ENCODE data around the gene UBE3A. TPM values are rescaled to one million over a fixed set of nuclear protein-coding genes. Genes with fewer than 3 reads are reported as not detected.
A peak's percentile ranks its signal among the peaks of the same experiment; 100 is the strongest.
"Not testable (repeated sequence)": the region's sequence is repeated elsewhere in the genome, so short reads cannot be mapped to it uniquely, and the experiment has no call there.

UBE3A gene
- total RNA-seq, 2 donors from 2014 or later = 122 to 148 TPM

DNA sequence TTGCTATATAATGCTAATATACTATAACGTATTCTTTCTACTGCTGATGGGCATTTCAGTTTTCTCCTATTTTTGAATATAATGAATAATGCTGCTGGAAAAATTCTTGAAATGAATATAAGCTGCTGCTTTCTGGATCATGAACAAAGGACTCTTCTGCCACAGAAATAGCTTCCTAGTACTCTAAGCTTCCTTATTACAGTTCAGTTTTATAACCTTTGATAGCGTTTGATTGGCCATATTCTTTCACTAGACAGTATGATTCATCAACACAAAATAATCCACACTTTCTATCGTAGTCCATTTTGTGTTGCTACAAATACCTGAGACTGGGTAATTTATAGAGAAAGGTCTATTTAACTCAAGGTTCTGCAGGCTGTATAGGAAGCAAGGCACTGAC is 16.4 kb upstream of the UBE3A start:
- H3K36me3 Mint-ChIP-seq = peaks cover 8% of the 10 kb centered on the region
- DNase-seq (ENCODE audit: low spot score) (no peak), ATAC-seq (no peak)
- peaks cover 7% of the 10 kb centered on the region for H3K9me3 Mint-ChIP-seq
- H3K4me1 Mint-ChIP-seq (ENCODE audit: low read depth in 2 of 2) = no peaks in the 10 kb centered on the region
- H3K4me3 Mint-ChIP-seq = no peak overlapping the region
- no peak overlapping the region for H3K27ac Mint-ChIP-seq
- peaks cover 0 to 2% of the 10 kb centered on the region in 2 donors for H3K27me3 Mint-ChIP-seq

DNA sequence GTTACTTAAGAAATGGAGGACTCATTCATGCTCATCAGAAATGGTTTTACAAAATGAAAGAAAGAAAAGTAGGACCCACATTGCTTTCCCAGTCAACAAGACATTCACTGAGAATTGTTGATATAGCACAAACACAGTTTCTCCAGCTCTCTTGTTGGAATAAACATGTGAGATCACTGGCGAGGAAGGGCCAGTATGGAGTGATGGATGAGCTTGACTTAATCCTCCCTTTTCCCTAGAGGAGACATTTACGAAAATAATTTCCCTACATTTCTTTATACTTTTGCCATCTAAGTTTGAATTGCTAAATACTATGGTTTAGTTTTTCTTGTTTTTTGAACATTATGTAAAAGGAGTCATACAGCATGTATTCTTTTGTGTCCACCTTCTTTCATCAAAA is 15.9 kb upstream of the UBE3A start:
- ATAC-seq = no peak
- H3K27me3 Mint-ChIP-seq = peaks cover 0 to 2% of the 10 kb centered on the region in 2 donors
- H3K27ac Mint-ChIP-seq = no peak overlapping the region
- H3K4me1 Mint-ChIP-seq (ENCODE audit: low read depth in 2 of 2) = no peaks in the 10 kb centered on the region
- H3K4me3 Mint-ChIP-seq = no peak overlapping the region
- peaks cover 8% of the 10 kb centered on the region for H3K36me3 Mint-ChIP-seq
- peaks cover 7% of the 10 kb centered on the region for H3K9me3 Mint-ChIP-seq
- DNase-seq (ENCODE audit: low spot score) = no peak

GRCh38 chr15:25453246-25453645 is 14.4 kb upstream of the UBE3A start:
- not testable (repeated sequence) for H3K9me3 Mint-ChIP-seq; H3K27me3 Mint-ChIP-seq; DNase-seq (ENCODE audit: low spot score); H3K4me1 Mint-ChIP-seq (ENCODE audit: low read depth in 2 of 2); H3K4me3 Mint-ChIP-seq; H3K36me3 Mint-ChIP-seq; H3K27ac Mint-ChIP-seq; ATAC-seq

DNA sequence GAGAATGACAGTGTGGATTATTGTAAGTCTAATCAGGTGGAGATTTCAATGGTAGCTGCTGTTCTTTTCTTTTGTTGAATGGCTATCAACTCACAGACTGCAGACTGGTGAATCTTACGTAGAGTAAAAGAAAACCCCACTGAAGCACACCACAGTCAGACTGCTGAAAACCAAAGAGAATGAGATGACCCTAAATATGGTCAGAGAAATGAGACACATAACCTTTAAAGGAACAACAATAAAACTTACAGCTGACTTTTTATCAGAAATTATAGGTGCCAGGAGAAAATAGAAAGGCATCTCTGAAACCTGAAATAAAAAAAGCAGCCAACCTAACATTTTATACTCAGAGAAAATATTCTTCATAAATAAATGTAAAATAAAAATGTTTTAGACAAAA is 12.7 kb upstream of the UBE3A start:
- Mint-ChIP-seq H3K27ac (no peak overlapping the region), H3K27me3 (peaks cover 8 to 11% of the 10 kb centered on the region in 2 donors), H3K36me3 (peaks cover 16% of the 10 kb centered on the region), H3K9me3 (peaks cover 7% of the 10 kb centered on the region), H3K4me3 (no peak overlapping the region), H3K4me1 (ENCODE audit: low read depth in 2 of 2) (no peaks in the 10 kb centered on the region)
- ATAC-seq (no peak), DNase-seq (ENCODE audit: low spot score) (no peak)

GRCh38 chr15:25450163-25450562 is 11.3 kb upstream of the UBE3A start:
- H3K27me3 Mint-ChIP-seq = peaks cover 11 to 12% of the 10 kb centered on the region in 2 donors

DNA sequence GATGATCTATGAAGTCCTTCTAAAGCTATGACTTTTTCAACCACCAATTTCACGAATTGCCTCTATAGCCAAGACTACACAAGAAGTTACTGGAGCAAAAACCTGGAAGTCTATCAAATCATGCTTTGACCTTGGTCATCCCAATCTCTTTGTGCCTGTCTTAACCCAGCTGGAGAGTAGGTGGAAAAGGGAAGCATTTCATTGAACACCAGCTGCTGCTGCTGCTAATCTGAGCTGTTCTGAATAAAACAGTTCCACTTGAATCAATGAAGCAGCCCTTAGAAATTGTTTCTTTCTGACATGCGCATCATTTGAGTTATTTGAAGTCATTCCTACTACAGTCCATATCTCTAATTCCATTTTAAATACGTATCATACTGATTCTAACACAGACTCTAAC is 7.3 kb upstream of the UBE3A start:
- Mint-ChIP-seq H3K9me3 (peaks cover 2% of the 10 kb centered on the region), H3K4me1 (ENCODE audit: low read depth in 2 of 2) (no peaks in the 10 kb centered on the region), H3K27me3 (peaks cover 11 to 14% of the 10 kb centered on the region in 2 donors)

More at GRCh38 chr15:25450163-25450562, 11.3 kb upstream of the UBE3A start:
- no peak overlapping the region for H3K4me3 Mint-ChIP-seq
- H3K4me1 Mint-ChIP-seq (ENCODE audit: low read depth in 2 of 2) = no peaks in the 10 kb centered on the region
- no peak for DNase-seq (ENCODE audit: low spot score)
- peaks cover 16% of the 10 kb centered on the region for H3K36me3 Mint-ChIP-seq
- no peak overlapping the region for H3K27ac Mint-ChIP-seq
- H3K9me3 Mint-ChIP-seq = peaks cover 7% of the 10 kb centered on the region
- ATAC-seq = no peak

GRCh38 chr15:25445412-25445811 is 6.6 kb upstream of the UBE3A start:
- no peak overlapping the region for H3K4me3 Mint-ChIP-seq
- ATAC-seq (no peak), DNase-seq (ENCODE audit: low spot score) (no peak)
- H3K27me3 Mint-ChIP-seq = peaks cover 11 to 14% of the 10 kb centered on the region in 2 donors
- H3K9me3 Mint-ChIP-seq = no peaks in the 10 kb centered on the region
- H3K27ac Mint-ChIP-seq = no peak overlapping the region
- peaks cover 8% of the 10 kb centered on the region for H3K36me3 Mint-ChIP-seq
- H3K4me1 Mint-ChIP-seq (ENCODE audit: low read depth in 2 of 2) = no peaks in the 10 kb centered on the region

More for the DNA sequence above, 7.3 kb upstream of the UBE3A start:
- H3K4me3 Mint-ChIP-seq = no peak overlapping the region
- no peak overlapping the region for H3K27ac Mint-ChIP-seq
- no peak for ATAC-seq
- no peak for DNase-seq (ENCODE audit: low spot score)
- peaks cover 10% of the 10 kb centered on the region for H3K36me3 Mint-ChIP-seq

DNA sequence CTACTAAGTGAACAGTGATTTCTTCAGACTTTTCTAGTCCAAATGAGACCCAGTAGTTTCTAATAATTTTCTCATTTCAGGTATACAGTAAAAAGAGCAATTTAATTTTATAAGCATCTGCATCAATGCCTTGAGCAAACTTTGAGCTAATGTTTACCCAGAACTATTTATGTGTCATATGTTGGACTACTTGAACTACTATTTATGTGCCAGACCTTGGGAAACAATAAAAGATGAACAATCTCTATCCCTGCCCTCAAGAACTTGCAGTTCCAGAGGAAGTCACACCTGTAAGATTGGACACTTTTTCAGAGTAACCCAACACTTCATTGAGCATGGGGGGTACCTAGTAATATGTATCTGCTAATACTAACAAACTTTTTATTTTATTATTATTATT is 2.3 kb upstream of the UBE3A start:
- ATAC-seq = no peak
- peaks cover 0 to 8% of the 10 kb centered on the region in 2 donors for H3K27me3 Mint-ChIP-seq
- no peaks in the 10 kb centered on the region for H3K36me3 Mint-ChIP-seq
- H3K9me3 Mint-ChIP-seq = no peaks in the 10 kb centered on the region
- no peak overlapping the region for H3K27ac Mint-ChIP-seq
- no peak overlapping the region for H3K4me3 Mint-ChIP-seq
- no peak for DNase-seq (ENCODE audit: low spot score)
- H3K4me1 Mint-ChIP-seq (ENCODE audit: low read depth in 2 of 2) = peaks cover 11 to 24% of the 10 kb centered on the region in 2 donors

- DNase-seq (ENCODE audit: low spot score) = peak; percentile 58
- peak overlapping the region; percentile 91 for H3K4me3 Mint-ChIP-seq
- H3K9me3 Mint-ChIP-seq = no peaks in the 10 kb centered on the region
- no peaks in the 10 kb centered on the region for H3K36me3 Mint-ChIP-seq
- peak in 1 of 2 donors; percentile 6 for ATAC-seq
- peaks cover 0 to 1% of the 10 kb centered on the region in 2 donors for H3K27me3 Mint-ChIP-seq
- H3K4me1 Mint-ChIP-seq (ENCODE audit: low read depth in 2 of 2) = peaks cover 28 to 35% of the 10 kb centered on the region in 2 donors
- H3K27ac Mint-ChIP-seq = peak overlapping the region; percentile 87 to 91
These were observed 579 bp upstream of the UBE3A start for GRCh38 chr15:25439369-25439836.

- Mint-ChIP-seq H3K27me3 (no peaks in the 10 kb centered on the region), H3K9me3 (no peaks in the 10 kb centered on the region), H3K36me3 (no peaks in the 10 kb centered on the region), H3K4me3 (peak overlapping the region; percentile 91), H3K4me1 (ENCODE audit: low read depth in 2 of 2) (peaks cover 28 to 35% of the 10 kb centered on the region in 2 donors), H3K27ac (peak overlapping the region; percentile 87 to 91)
- peak; percentile 58 to 74 for ATAC-seq
- DNase-seq (ENCODE audit: low spot score) = peak; percentile 72
These were observed 835 bp downstream of the UBE3A start for GRCh38 chr15:25437777-25438600.

GRCh38 chr15:25436707-25437106 is 2.1 kb downstream of the UBE3A start:
- peaks cover 39% of the 10 kb centered on the region in 2 donors for H3K4me1 Mint-ChIP-seq (ENCODE audit: low read depth in 2 of 2)
- H3K4me3 Mint-ChIP-seq = peak overlapping the region; percentile 91
- DNase-seq (ENCODE audit: low spot score) (no peak), ATAC-seq (no peak)
- H3K27me3 Mint-ChIP-seq = no peaks in the 10 kb centered on the region
- H3K9me3 Mint-ChIP-seq = no peaks in the 10 kb centered on the region
- H3K27ac Mint-ChIP-seq = peak overlapping the region in 1 of 2 donors; percentile 91
- no peaks in the 10 kb centered on the region for H3K36me3 Mint-ChIP-seq

DNA sequence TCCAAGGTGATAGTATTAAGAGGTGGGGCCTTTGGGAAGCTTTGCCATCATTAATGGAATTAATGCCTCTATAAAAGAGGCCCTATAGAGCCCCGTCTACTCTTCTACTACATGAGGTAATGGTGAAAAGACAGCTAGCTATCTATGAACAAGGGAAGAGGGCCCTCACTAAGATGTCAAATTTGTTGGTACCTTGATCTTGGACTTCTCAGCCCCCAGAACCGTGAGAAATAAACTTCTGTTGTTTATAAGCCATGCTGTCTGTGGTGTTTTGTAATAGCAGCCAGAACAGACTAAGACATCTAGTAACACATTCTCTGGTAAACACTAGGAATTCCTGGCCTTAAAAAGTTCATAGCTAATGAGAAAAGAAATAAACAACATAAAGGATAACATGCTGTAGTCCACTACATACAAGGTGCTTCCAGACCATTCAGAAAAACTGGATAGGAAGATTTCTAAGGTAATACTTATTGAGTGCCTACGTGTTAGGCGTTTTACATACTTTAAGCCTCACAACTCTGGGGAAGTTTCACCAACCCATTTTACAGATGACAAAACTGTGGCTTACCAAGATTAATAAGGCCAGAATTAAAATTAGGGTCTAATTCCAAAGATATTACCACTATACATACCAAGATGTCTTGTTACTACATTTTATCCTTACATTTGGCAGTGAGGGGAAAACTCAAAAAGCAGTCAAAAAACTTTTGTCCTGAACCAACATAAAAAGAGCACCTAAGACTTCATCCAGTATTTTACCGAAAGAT is 3.2 kb downstream of the UBE3A start:
- DNase-seq (ENCODE audit: low spot score) (no peak), ATAC-seq (no peak)
- H3K9me3 Mint-ChIP-seq = no peaks in the 10 kb centered on the region
- no peaks in the 10 kb centered on the region for H3K27me3 Mint-ChIP-seq
- H3K36me3 Mint-ChIP-seq = no peaks in the 10 kb centered on the region
- H3K27ac Mint-ChIP-seq = peak overlapping the region; percentile 19
- H3K4me3 Mint-ChIP-seq = peak overlapping the region; percentile 68
- peaks cover 43 to 45% of the 10 kb centered on the region in 2 donors for H3K4me1 Mint-ChIP-seq (ENCODE audit: low read depth in 2 of 2)

- ATAC-seq = no peak
- no peak for DNase-seq (ENCODE audit: low spot score)
- Mint-ChIP-seq H3K9me3 (no peaks in the 10 kb centered on the region), H3K4me3 (no peak overlapping the region), H3K27ac (no peak overlapping the region), H3K4me1 (ENCODE audit: low read depth in 2 of 2) (peaks cover 42 to 44% of the 10 kb centered on the region in 2 donors), H3K36me3 (no peaks in the 10 kb centered on the region), H3K27me3 (no peaks in the 10 kb centered on the region)
These were observed 5.5 kb downstream of the UBE3A start for GRCh38 chr15:25433118-25433865.

Data from natural killer cell treated with Interleukin-12 subunit alpha and Interleukin-12 subunit beta and Interleukin-15 and Interleukin-18, amount 100 ng/mL, for 72 hours (primary cell).